GM19468 (cell line): Measurements from ENCODE around the gene GLS.
A peak's percentile ranks its signal among the peaks of the same experiment; 100 is the strongest.
"Not testable (repeated sequence)": the region's sequence is repeated elsewhere in the genome, so short reads cannot be mapped to it uniquely, and the experiment has no call there.

Source experiments
- ATAC-seq: cut with Tn5 transposase; IDR thresholded peaks from one replicate; pipeline ENCODE4 v1.9.1; 2021; ENCODE audit warnings: mild to moderate bottlenecking, moderate library complexity, moderate number of reproducible peaks; ENCODE audit not compliant: unreplicated experiment; ENCODE audit errors: extremely low read depth

The GLS gene

GRCh38 chr2:190854726-190855125 is 25.9 kb upstream of the GLS start:
- no peak for ATAC-seq

GRCh38 chr2:190855245-190855644 is 25.4 kb upstream of the GLS start:
- no peak for ATAC-seq

DNA sequence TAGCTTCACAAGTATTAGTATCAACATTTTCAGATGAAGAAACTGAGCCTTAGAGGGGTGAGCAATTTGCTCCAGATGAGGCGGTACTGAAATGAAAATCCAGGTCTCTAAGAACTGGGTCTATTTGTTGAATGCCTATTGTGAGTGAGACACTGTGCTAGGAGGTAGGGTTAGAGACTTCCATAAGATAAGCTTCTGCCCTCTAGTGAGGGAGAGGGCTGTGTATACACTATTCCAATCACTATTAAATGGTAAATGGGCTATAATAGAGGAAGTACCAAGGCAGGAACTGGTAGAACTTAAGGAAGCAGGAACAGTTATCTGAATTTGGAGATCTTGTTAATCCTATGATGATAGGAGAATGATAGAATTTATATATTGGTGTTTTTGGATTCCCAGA is 23.6 kb upstream of the GLS start:
- ATAC-seq, result no peak

DNA sequence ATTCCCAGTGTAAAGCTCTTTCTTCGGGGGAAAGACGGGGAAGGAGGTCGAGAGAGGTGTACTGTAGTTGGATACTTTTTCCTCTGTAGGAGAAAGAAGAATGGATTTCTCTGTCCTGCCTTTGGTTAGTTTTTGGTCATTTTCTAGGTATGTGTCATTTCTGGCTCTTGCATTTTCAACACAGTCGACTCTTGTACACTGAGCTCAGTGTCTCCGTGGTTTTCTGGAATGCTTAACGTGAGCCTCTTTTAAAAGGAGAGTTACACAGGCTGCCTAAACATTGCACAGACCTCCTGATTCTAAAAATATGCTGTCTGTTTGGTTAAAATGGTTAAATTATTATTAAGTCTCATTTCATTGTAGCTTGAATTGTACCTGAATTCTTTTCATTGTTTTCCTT is 21.8 kb upstream of the GLS start:
- no peak for ATAC-seq

DNA sequence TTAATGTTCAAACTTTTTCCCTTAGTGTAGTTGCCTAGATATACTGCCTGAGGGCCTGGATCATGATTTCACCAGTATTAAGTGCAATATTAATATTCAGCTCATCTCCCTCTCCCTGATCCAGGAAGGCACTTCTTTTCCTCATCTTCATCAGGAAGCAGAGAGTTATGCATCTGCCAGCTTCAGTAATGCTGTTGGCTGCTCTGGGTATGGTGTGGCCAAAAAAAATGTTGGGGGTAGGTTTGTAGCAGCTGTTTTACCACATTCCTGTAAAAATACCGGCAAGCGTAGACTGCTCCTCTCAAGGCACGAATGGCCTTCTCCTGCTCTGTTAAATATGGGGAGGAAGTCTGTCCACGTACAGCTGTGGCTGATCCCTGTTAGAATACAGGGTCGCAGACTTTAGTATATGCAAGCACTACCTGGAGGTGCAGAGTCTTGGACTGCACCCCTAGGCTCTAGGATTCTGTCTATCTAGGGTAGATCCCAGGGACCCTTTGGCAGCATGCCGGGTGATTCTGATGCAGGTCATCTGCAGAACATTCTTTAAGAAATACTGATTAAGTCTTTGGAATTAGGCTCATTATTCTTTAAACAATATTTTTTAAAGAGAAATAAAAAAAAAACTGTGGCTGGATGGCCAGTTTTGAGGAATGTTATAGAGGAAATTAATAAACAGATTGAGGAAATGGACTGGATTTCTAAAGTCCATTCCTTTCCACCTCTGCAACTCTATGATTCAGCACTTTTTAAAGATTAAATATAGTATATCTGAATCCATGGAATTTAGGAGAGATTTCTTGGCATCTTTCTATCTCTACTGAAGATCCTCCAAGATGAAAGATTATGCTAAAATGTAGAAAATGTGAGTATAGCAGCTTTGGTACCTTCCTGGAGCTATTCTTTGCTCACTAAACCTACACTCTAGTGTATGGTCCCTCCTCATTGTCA is 21.0 kb upstream of the GLS start:
- no peak for ATAC-seq

GRCh38 chr2:190860985-190861680 is 19.5 kb upstream of the GLS start:
- ATAC-seq, result no peak

- not testable (repeated sequence) for ATAC-seq
These were observed 18.5 kb upstream of the GLS start for GRCh38 chr2:190862128-190862527.

DNA sequence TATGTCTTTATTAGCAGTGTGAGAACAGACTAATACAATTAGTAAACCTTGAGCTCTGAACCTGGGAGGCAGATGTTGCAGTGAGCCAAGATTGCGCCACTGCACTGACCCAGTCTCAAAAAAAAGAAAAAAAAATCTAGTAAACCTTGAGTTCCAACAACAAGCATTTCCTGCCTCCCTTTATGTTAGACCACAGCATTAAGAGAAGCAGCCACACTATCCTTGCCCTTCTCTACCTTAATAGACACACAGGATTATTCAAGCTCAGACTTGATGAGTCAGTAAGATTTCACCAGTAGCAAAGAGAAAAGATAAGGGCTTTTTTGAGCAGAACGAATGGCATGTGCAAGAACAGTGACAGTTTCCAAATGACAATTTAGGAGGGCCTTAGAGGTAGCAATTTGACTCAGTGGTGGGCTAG is 18.0 kb upstream of the GLS start:
- no peak for ATAC-seq

DNA sequence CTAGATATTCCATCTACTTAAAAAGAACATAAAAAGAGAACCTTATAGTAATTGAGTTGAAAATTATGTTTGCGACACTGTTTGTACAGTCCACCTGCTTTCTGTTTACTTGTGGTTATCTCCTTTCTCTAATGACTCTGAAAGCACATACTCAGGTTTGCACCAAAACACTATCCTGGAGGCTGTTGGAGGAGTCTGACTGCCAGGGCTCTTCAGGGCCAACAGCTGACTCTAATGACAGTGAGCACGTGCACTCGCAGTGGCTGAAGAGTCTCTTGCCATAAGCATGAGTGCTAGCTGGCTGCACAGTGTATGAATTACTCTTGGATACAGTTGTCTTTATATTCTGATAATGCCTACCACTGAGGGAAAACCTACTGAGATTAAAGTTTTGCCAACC is 16.7 kb upstream of the GLS start:
- no peak for ATAC-seq

DNA sequence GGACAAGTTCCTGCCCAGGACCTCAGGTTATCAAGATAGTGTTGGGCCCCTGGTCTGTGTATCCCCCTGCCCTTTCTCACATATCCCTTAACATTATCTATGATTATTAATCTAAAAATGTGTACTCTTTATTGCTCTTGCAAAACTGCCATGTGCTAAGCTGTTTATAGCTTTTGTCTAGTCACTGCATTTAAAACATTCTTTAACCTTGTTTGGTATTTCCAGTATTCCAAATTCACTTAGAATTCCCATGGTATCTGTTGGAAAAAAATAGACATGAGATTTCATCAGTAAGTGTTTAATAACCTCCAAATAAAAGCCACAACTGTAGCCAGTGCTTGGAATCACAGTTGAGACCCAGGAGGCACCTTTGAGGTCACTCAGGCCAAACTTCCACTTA is 16.2 kb upstream of the GLS start:
- no peak for ATAC-seq

DNA sequence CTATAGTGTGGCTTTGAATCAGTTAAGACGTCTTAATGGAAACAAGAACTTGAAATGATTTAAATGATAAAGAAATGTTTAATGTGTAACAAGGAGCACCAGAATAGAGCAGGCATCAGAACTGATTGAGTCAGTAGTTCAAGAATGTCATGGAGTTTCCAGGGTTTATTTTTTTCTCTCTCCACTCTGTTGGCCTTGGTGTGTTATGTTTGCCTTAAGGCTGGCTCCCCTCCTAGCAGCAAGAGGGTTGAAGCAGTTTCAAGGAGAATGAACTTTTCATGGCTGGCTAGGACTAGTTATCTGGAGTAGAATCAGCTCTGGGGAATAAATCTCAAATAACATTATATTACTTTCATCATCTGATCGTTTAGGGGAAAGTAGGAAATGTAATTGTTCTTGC is 13.4 kb upstream of the GLS start:
- ATAC-seq, result no peak

GRCh38 chr2:190867832-190868231 is 12.8 kb upstream of the GLS start:
- no peak for ATAC-seq

- ATAC-seq, result no peak
These were observed 10.9 kb upstream of the GLS start for GRCh38 chr2:190869721-190870120.

DNA sequence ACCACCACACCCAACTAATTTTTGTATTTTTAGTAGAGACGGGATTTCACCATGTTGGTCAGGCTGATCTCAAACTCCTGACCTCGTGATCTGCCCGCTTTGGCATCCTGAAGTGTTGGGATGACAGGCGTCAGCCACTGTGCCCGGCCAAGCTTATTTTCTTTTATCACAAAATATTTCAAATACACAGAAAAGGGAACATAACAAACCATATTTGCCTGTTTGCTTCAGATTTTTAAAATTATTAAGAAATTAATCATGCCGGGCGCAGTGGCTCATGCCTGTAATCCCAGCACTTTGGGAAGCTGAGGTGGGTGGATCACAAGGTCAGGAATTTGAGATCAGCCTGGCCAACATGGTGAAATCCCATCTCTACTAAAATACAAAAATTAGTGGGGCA is 7.2 kb upstream of the GLS start:
- not testable (repeated sequence) for ATAC-seq

DNA sequence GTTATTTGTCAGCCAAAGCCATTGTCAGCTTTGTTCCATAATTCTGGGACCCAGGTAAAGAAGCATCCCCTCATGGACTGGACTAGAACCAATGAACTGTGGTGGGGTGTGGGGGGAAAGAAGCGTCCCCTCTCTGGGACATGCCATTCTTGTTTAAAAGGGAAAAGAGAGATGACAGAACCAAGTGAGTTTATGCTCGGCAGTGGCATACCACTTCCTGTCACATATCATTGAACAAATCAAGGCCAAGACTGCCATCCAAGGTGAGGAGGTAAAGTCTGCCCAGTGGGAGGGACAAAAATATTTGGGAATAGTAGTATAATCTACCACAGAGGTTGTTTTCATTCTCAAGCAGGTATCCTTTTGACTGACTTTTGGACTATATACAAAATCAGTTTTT is 4.7 kb upstream of the GLS start:
- no peak for ATAC-seq

DNA sequence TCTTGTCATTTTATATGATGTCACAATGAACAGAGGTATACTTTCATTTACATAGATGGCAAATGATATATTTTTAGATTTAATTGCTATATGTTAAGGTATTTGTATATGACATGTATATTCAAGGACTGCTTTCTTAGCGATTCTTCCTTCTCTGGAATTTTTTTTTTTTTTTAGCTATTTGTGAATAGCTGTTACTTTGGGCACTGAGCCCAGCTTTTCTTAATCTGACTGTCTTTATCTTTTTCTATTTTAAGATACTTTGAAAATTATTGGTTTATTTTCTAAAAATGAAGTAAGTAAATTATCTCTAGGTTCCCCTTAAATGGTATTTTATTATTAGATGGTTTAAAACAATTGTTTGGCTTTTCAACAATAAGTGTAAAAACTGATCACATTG is 4.0 kb upstream of the GLS start:
- no peak for ATAC-seq

DNA sequence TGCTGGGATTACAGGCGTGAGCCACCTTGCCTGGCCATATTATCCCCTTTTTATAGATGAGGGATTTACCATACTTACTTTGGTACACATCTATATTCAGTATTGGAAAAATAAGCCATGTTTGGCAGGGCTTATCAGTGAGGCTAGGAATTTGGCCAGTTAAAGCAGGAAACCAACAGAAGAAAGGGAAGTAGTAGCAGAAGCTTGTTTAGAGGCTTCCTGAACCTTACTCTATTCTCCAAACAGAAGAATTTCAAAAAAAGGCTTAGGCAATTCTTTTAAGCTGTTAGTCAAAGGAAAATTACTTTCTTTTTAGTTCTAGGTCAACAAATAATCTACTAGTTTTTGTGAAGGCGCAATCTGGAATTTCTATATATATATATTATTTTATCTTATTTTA is 3.2 kb upstream of the GLS start:
- no peak for ATAC-seq

DNA sequence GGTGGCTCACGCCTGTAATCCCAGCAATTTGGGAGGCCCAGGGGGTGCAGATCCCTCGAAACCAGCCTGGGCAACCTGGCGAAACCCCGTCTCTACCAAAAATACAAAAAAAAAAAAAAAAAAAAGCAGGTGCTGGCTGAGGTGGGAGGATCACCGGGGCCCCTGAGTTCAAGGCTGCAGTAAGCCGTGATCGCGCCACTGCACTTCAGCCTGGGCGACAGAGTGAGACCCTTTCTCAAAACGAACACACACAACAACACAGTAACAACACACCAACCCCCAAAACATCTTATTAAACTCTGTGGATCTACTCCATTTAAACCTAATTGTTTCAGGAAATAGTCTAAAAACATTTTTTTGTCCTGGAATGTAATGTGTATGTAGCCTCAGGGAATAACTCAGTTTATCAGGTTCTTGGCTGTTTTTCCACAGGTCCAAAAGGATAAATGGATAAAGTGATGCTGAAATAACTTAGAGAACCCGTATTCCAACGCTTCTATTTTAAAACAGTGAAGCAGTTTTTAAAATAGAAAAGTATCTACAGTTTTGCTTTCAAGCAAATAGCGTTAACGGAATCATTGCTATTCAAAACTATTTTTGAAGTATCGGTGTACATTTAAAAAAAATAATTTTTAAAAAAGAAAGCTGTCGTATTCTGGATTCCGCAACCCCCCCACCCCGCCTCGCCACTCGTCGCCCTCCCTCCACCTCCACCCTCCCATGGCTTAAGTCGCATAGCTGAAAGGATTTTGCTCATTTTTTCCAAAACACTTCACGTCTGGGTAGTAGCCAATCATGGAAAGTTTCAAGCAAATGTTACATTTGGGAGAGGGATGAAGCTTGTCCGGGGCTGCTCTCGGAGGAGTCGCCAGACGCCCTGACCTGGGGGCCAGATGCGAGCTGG is 895 bp upstream of the GLS start:
- no peak for ATAC-seq

GRCh38 chr2:190881084-190881597 is 520 bp downstream of the GLS start:
- peak; percentile 0 for ATAC-seq
